HCT116 (cell line): ENCODE data around the gene ATP13A3.

ENCODE experiments used
- ELF1 ChIP-seq: IDR thresholded peaks from 2 replicates; pipeline ENCODE4 v1.6.1; 2012; ENCODE audit warnings: low read depth, borderline replicate concordance
- JUND ChIP-seq: IDR thresholded peaks from 2 replicates; pipeline ENCODE4 v1.6.1; 2012
- POLR2A ChIP-seq: IDR thresholded peaks from 2 replicates; pipeline ENCODE4 v1.7.0; 2011; ENCODE audit warnings: borderline replicate concordance; ENCODE audit not compliant: insufficient read depth, insufficient read length; ENCODE audit errors: extremely low read depth
- SRF ChIP-seq: IDR thresholded peaks from 2 replicates; pipeline ENCODE4 v1.6.1; 2012; ENCODE audit warnings: low read depth
- TF ChIP-seq, protein P1 (sequence below), 3 experiments: fragments of 200-600 bp in 1 of 3; sonication (generic) in 1 of 3; IDR thresholded peaks in 2 of 3; conservative IDR thresholded peaks in 1 of 3; 2 replicates each; pipeline ENCODE4 v1.5.1; 2012 to 2017; ENCODE audit warnings: low read depth in 2 of 3, low read length in 2 of 3, antibody characterized with exemption in 1 of 3, borderline replicate concordance in 1 of 3, control low read depth in 1 of 3, mild to moderate bottlenecking in 1 of 3, mixed read lengths in 1 of 3, mixed run types in 1 of 3, moderate library complexity in 1 of 3; ENCODE audit not compliant: insufficient read depth in 1 of 3

DNA sequence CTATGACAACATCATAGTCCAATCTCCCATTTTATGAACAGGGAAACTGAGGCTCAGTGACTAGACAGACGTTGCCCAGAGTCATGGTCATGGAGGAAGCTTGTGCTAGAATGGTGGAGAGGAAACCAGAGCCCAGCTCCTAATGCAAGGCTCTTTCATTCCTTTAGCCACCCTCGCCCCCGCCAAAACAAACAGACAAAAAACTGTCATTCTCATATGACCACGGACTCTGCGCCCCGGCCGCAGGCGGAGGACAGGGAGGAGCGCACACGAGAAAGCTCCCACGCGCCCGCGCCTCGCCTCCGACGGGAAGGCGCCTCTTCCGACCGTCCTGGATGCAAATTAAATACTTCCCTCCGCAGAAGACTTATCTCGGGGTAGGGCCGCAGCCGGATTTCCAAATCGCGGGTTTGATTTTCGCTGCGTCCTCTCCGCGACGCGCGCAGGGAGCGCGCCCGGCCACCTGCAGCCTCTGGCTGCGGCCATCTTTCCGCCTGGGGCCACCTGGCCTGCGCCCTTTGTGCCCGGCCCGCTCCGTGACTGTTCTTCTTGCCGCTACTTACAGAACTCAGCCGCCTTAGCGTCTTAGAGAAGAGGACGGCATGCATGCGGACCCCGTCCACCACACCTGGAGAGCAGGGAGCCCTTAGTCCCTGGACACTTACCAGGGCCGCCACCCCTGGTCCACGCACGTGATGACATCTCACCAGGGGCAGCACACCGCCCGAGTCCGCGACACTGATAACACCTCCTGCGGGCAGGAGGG lies 670 bp upstream of the ATP13A3 start:
- TF ChIP-seq, protein P1, sequence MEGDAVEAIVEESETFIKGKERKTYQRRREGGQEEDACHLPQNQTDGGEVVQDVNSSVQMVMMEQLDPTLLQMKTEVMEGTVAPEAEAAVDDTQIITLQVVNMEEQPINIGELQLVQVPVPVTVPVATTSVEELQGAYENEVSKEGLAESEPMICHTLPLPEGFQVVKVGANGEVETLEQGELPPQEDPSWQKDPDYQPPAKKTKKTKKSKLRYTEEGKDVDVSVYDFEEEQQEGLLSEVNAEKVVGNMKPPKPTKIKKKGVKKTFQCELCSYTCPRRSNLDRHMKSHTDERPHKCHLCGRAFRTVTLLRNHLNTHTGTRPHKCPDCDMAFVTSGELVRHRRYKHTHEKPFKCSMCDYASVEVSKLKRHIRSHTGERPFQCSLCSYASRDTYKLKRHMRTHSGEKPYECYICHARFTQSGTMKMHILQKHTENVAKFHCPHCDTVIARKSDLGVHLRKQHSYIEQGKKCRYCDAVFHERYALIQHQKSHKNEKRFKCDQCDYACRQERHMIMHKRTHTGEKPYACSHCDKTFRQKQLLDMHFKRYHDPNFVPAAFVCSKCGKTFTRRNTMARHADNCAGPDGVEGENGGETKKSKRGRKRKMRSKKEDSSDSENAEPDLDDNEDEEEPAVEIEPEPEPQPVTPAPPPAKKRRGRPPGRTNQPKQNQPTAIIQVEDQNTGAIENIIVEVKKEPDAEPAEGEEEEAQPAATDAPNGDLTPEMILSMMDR (IDR thresholded peaks at IDR 0.05 in 2 of 3, conservative IDR thresholded peaks at IDR 0.05 in 1 of 3; ENCODE audit: borderline replicate concordance in 1 of 3, insufficient read depth in 1 of 3, low read depth in 2 of 3, low read length in 2 of 3): no peak
- no peak for TF ChIP-seq JUND
- no peak for TF ChIP-seq SRF
- no peak for TF ChIP-seq POLR2A
- TF ChIP-seq ELF1: no peak
